B cell (primary cell): ENCODE results near the gene CIB1. TPM values are rescaled to one million over a fixed set of nuclear protein-coding genes. Genes with fewer than 3 reads are reported as not detected.

Experiments used
- ATAC-seq: fragments of 200-7000 bp; cut with Tn5 transposase; one replicate; pipeline ENCODE4 v1.10.0; 2021; ENCODE audit warnings: low read depth, mild to moderate bottlenecking, moderate number of reproducible peaks, moderate library complexity
- CTCF ChIA-PET: fragments of 350-600 bp; sonication (Branson Sonifier 250); formaldehyde crosslinking; loops from one replicate; lab custom pipeline; 2021; ENCODE audit warnings: antibody characterized with exemption, inconsistent platforms; lab: Charles Lee
- POLR2A ChIA-PET: fragments of 350-600 bp; sonication (Branson Sonifier 250); formaldehyde crosslinking; loops from one replicate; lab custom pipeline; 2021; ENCODE audit warnings: antibody characterized with exemption; lab: Charles Lee
- DNase-seq: peaks from one replicate; pipeline ENCODE4 v3.0.0; 2013
- H2AFZ ChIP-seq: 2 replicates; pipeline ENCODE4 v1.6.1; 2012; ENCODE audit warnings: mild to moderate bottlenecking, low read depth, low read length; ENCODE audit not compliant: insufficient read depth, poor library complexity, severe bottlenecking
- H3K27ac ChIP-seq, 2 donors: 1 replicate in 1 of 2; 2 replicates in 1 of 2; pipeline ENCODE4 v1.5.1; 2012 to 2013; ENCODE audit warnings: low read length in 2 of 2, mild to moderate bottlenecking in 2 of 2, moderate library complexity in 1 of 2
- H3K27me3 ChIP-seq, 4 experiments: fragments of 200-600 bp in 1 of 4; sonication (generic) in 1 of 4; replicated peaks in 1 of 4; 1 replicate in 2 of 4; 2 replicates in 2 of 4; pipeline versions ENCODE4 v1.6.1 to v1.7.0; 2013 to 2016; ENCODE audit warnings: low read length in 3 of 4, mild to moderate bottlenecking in 2 of 4, mixed read lengths in 1 of 4, moderate library complexity in 1 of 4; ENCODE audit not compliant: insufficient read depth in 4 of 4, control insufficient read depth in 3 of 4; ENCODE audit errors: control extremely low read depth in 1 of 4
- H3K36me3 ChIP-seq, 2 experiments: replicated peaks in 1 of 2; 1 replicate in 1 of 2; 2 replicates in 1 of 2; pipeline versions ENCODE4 v1.6.1 to v1.7.1; 2013; ENCODE audit warnings: low read length in 1 of 2; ENCODE audit not compliant: insufficient read depth in 2 of 2, control insufficient read depth in 1 of 2; ENCODE audit errors: control extremely low read depth in 1 of 2, extremely low read depth in 1 of 2
- H3K4me1 ChIP-seq, 2 donors: fragments of 200-600 bp in 1 of 2; sonication (generic) in 1 of 2; 1 replicate in 1 of 2; 2 replicates in 1 of 2; pipeline versions ENCODE4 v1.5.1 to v1.6.1; 2013 to 2017; ENCODE audit warnings: low read length in 2 of 2; ENCODE audit not compliant: control insufficient read depth in 2 of 2, insufficient read depth in 2 of 2
- H3K4me2 ChIP-seq: replicated peaks from 2 replicates; pipeline ENCODE3; 2012; ENCODE audit warnings: mild to moderate bottlenecking, low read depth, low read length; ENCODE audit not compliant: poor library complexity, severe bottlenecking
- H3K4me3 ChIP-seq, 5 experiments: fragments of 200-600 bp in 1 of 5; sonication (generic) in 1 of 5; 1 replicate in 3 of 5; 2 replicates in 2 of 5; pipeline versions ENCODE4 v1.5.1 to v1.7.0; 2011 to 2016; ENCODE audit warnings: low read length in 4 of 5, mild to moderate bottlenecking in 4 of 5, low read depth in 2 of 5, control low read depth in 1 of 5, moderate library complexity in 1 of 5; ENCODE audit not compliant: insufficient read depth in 1 of 5; ENCODE audit errors: control extremely low read depth in 1 of 5, extremely low read depth in 1 of 5
- H3K79me2 ChIP-seq: fragments of 200-600 bp; sonication (generic); one replicate; pipeline ENCODE4 v1.6.0; 2016; ENCODE audit warnings: low read length; ENCODE audit not compliant: control insufficient read depth, insufficient read depth
- H3K9ac ChIP-seq: fragments of 200-600 bp; sonication (generic); 2 replicates; pipeline ENCODE4 v1.6.1; 2017; ENCODE audit warnings: mild to moderate bottlenecking, low read length, moderate library complexity
- H3K9me3 ChIP-seq, 3 donors: one replicate each; pipeline versions ENCODE4 v1.6.1 to v1.7.1; 2013; ENCODE audit warnings: low read length in 2 of 3; ENCODE audit not compliant: control insufficient read depth in 2 of 3, insufficient read depth in 1 of 3; ENCODE audit errors: control extremely low read depth in 1 of 3
- H4K20me1 ChIP-seq: 2 replicates; pipeline ENCODE4 v1.6.0; 2012; ENCODE audit warnings: mild to moderate bottlenecking, low read length; ENCODE audit not compliant: insufficient read depth, control insufficient read depth, poor library complexity, severe bottlenecking
- H3K27ac Mint-ChIP-seq: one replicate; pipeline ENCODE4 v1.8.0; 2021; ENCODE audit warnings: mixed read lengths
- H3K27me3 Mint-ChIP-seq: one replicate; pipeline ENCODE4 v1.8.0; 2021; ENCODE audit warnings: mixed read lengths
- H3K4me1 Mint-ChIP-seq: one replicate; pipeline ENCODE4 v1.8.0; 2021; ENCODE audit warnings: mixed read lengths
- H3K4me3 Mint-ChIP-seq: one replicate; pipeline ENCODE4 v1.8.0; 2021; ENCODE audit warnings: mixed read lengths
- H3K9me3 Mint-ChIP-seq: one replicate; pipeline ENCODE4 v1.8.0; 2022; ENCODE audit warnings: mixed read lengths; ENCODE audit not compliant: insufficient read depth
- EZH2 ChIP-seq: IDR thresholded peaks from 2 replicates; pipeline ENCODE4 v1.6.1; 2012; ENCODE audit warnings: borderline replicate concordance, low read depth, mild to moderate bottlenecking, moderate library complexity, low read length; ENCODE audit not compliant: insufficient read depth, poor library complexity, severe bottlenecking
- WGBS: methylation state at CpG from one replicate; pipeline ENCODE4 v1.1.5; 2013; ENCODE audit warnings: missing lambda C conversion rate; ENCODE audit not compliant: insufficient coverage; 5-methylcytosine and 5-hydroxymethylcytosine counted together
- intact Hi-C: fragments of 100-400 bp; cut with micrococcal nuclease; formaldehyde crosslinking; loops from one replicate; pipeline ENCODE4 v1.10.0; 2022
- polyA plus RNA-seq: library from polyadenylated mRNA; depleted of rRNA; stranded (reverse); fragments of >200 nt; gene quantifications from 2 replicates; pipeline ENCODE4 v1.2.3, GENCODE V29; 2012
- total RNA-seq, 2 donors: library from RNA; stranded (reverse); fragments of 120-200 nt in 1 of 2; gene quantifications; 1 replicate in 1 of 2; 2 replicates in 1 of 2; pipeline versions ENCODE4 v1.2.3 to v1.2.4, GENCODE V29; 2013 to 2022
- TF ChIP-seq, protein P1 (sequence below): fragments of 200-600 bp; IDR thresholded peaks from one replicate; pipeline ENCODE4 v1.8.0; 2022; ENCODE audit warnings: antibody characterized with exemption, mild to moderate bottlenecking

The CIB1 gene
- total and polyA plus RNA-seq, 2 donors (not counting 1 experiment from before 2014, with no cell fraction given) = 153 to 157 TPM

DNA sequence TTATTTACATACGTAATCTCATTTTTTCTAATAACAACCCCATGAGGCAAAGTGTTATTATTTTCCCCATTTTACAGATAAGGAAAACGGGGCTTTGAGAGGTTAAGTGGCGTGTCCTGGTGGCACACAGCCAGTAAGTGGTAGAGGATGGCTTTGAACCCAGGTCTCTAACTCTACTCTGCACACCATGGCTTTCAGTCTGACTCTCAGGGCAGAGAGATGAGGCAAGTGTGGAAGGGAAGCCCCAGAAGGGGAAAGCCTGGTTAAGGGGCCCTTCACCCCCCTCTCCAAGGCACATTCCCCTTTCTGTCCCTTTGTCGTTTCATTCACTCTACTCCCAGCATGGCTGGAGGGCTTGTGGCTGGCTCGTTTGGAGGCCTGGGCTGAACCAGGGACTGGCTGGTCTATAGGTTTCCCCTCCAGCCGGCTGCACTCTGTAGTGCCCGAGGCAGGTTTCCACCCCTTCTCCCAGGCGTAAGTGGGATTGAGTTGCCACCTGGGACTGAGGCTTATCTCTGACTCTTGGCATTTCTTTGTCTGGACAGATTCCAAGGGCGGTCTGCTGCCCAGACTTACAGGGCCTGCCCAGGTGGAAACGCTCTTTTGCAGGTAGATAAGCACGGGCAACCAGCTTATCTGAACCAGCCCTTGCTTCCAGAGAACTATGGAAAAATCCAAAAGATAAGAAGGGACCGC lies 20.5 kb downstream of the CIB1 start:
- WGBS = 81% methylated on average over 8 of the region's 12 CpGs
- H3K9me3 ChIP-seq = peaks cover 0 to 4% (median 0%) of the 10 kb centered on the region in 3 donors
- no peak overlapping the region for H2AFZ ChIP-seq
- ATAC-seq (no peak), DNase-seq (no peak)
- peaks cover 92% of the 10 kb centered on the region for H3K79me2 ChIP-seq
- Mint-ChIP-seq H3K9me3 (no peaks in the 10 kb centered on the region), H3K27me3 (no peaks in the 10 kb centered on the region), H3K4me1 (peaks cover 95% of the 10 kb centered on the region), H3K4me3 (peak overlapping the region; percentile 72), H3K27ac (peak overlapping the region; percentile 90)
- no peaks in the 10 kb centered on the region for H3K27me3 ChIP-seq
- H3K36me3 ChIP-seq = peaks cover 3 to 60% of the 10 kb centered on the region in 2 experiments
- peaks cover 97 to 100% of the 10 kb centered on the region in 2 donors for H3K4me1 ChIP-seq
- H3K4me2 ChIP-seq = peak overlapping the region; percentile 65
- H3K4me3 ChIP-seq = peak overlapping the region in 1 of 5 experiments; percentile 39
- H4K20me1 ChIP-seq = peaks cover 33% of the 10 kb centered on the region
- TF ChIP-seq EZH2 = no peak
- TF ChIP-seq, protein P1, sequence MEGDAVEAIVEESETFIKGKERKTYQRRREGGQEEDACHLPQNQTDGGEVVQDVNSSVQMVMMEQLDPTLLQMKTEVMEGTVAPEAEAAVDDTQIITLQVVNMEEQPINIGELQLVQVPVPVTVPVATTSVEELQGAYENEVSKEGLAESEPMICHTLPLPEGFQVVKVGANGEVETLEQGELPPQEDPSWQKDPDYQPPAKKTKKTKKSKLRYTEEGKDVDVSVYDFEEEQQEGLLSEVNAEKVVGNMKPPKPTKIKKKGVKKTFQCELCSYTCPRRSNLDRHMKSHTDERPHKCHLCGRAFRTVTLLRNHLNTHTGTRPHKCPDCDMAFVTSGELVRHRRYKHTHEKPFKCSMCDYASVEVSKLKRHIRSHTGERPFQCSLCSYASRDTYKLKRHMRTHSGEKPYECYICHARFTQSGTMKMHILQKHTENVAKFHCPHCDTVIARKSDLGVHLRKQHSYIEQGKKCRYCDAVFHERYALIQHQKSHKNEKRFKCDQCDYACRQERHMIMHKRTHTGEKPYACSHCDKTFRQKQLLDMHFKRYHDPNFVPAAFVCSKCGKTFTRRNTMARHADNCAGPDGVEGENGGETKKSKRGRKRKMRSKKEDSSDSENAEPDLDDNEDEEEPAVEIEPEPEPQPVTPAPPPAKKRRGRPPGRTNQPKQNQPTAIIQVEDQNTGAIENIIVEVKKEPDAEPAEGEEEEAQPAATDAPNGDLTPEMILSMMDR = no peak
- ChIA-PET POLR2A (interaction anchor here (0.5 to 9.0 kb wide), 6 partner anchors 11 to 52 kb away, joined by 4 to 163 read pairs (median 46); partner anchors contain the start of genes CIB1, GDPGP1 and SEMA4B), CTCF (interaction anchor here (0.7 to 12.6 kb wide), 5 partner anchors 11 to 602 kb away, joined by 3 to 274 read pairs (median 28); partner anchors contain the start of genes CIB1, GDPGP1 and SEMA4B)
- intact Hi-C loops = loop anchor here (1.0 to 10.0 kb wide), 3 partner anchors 12 to 452 kb away; partner anchors contain the start of genes AP3S2 and SEMA4B
- H3K27ac ChIP-seq = peak overlapping the region; percentile 80 to 86
- H3K9ac ChIP-seq = peak overlapping the region; percentile 35
